RKO (cell line): ENCODE measurements around the gene SEZ6L2.
A peak's percentile ranks its signal among the peaks of the same experiment; 100 is the strongest.
"Not testable (repeated sequence)": the region's sequence is repeated elsewhere in the genome, so short reads cannot be mapped to it uniquely, and the experiment has no call there.

Experiments
- DNase-seq: peaks from one replicate; pipeline ENCODE4 v3.0.0-alpha.2; 2016; ENCODE audit warnings: low spot score

Gene SEZ6L2

DNA sequence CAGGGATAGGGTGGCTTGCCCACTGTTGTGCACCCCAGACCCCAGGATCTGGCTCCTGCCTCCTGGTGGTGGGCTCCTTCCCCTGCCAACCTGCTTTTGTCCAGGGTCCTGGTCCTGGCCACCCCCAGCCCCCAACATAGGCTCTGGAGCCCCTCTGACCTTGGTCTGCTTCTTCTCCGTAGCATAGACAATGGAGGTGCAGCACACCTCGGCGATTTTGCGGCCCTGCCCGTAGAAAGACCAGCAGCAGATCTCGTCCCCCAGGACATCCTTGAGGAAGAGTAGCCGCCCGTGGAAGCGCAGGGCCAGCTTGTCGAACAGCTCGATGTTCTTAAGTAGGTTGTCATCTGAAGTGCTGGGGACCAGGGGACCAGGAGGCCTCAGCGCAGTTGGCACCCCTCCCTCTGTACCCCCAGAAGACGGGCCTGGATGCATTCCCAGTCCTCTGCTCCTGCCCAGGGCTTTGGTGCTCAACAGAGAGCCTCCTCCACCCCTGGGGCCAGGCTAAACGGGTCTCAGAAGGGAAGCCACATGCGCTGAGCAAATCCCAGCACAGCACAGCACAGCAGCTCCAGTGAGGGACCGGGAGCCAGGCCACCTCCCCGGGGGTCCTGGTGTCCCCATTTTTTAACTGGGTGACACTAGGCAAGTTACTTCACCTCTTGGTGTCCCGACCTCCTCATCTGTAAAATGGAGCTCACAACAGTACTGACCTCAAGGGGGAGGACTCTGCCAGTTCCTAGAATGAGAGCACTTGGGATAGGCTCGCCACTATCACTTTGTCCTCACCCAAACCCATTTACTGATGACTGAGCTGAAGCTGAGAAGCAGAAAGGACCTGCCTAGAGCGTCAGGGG, 11.7 kb upstream of the SEZ6L2 start:
- no peak for DNase-seq

DNA sequence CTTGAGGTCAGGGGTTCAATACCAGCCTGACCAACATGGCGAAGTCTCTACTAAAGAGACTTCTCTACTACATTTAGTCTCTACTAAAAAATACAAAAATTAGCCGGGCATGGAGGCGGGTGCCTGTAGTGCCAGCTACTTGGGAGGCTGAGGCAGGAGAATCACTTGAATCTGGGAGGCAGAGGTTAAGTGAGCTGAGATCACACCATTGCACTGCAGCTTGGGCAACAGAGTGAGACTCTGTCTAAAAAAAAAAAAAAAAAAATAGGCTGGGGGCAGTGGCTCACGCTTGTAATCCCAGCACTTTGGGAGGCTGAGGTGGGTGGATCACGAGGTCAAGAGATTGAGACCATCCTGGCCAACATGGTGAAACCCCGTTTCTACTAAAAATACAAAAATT, 10.5 kb upstream of the SEZ6L2 start:
- not testable (repeated sequence) for DNase-seq

DNA sequence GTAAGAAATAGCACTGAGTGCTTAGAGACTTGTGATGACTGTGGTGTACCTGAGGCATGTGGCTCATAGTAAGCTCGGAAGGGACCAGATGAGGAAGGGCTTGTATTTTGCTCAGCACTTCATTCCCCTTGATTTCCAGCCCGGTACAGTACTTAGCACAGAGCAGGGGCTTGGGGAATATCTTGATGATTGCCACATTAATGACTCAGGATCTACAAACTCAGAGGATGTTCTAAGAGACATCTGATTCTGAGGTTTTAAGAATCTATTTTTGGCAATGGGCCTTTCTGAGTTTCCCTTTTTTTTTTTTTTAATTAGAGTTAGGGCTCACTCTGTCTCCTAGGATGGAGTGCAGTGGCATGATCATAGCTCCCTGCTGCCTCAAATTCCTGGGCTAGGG, 10.0 kb upstream of the SEZ6L2 start:
- no peak for DNase-seq

DNA sequence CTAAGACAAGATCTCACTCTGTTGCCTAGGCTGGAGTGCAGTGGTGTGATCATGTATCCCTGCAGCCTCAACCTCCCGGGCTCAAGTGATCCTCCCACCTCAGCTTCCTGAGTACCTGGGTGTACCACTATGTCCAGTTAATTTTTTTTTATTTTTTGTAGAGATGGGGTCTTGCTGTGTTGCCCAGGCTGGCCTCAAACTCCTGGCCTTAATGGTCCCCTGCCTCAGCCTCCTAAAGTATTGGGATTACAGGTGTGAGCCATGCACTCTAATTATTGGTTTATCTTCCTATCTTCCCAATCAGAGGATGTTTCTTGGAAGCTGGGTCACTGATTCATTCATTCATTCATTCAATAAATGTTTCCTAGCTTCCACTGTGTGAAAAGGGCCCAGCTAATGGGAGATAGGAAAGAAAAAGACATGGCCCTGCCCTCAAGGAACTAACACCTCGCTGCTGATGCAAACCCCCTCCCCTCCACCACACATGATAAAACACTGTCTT, 9.4 kb upstream of the SEZ6L2 start:
- DNase-seq = no peak

DNA sequence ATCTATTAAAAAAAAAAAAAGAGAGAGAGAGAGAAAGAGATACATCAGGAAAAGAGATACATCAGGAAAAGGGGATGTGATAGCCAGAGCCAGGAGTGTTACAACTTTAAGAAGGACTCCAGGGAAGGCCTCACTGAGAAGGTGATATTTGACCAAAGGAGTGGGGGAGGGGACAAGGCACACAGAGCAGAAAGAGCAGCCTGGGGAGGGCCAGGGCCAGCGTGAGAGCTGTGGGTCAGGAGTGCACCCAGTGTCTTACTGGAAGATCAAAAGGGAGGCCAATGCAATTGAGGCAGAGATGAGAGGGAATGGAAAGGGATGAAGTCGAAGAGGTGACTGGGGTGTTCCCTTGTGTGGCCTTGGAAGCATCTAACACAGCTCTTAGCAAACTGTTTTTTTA, 8.6 kb upstream of the SEZ6L2 start:
- DNase-seq = no peak

DNA sequence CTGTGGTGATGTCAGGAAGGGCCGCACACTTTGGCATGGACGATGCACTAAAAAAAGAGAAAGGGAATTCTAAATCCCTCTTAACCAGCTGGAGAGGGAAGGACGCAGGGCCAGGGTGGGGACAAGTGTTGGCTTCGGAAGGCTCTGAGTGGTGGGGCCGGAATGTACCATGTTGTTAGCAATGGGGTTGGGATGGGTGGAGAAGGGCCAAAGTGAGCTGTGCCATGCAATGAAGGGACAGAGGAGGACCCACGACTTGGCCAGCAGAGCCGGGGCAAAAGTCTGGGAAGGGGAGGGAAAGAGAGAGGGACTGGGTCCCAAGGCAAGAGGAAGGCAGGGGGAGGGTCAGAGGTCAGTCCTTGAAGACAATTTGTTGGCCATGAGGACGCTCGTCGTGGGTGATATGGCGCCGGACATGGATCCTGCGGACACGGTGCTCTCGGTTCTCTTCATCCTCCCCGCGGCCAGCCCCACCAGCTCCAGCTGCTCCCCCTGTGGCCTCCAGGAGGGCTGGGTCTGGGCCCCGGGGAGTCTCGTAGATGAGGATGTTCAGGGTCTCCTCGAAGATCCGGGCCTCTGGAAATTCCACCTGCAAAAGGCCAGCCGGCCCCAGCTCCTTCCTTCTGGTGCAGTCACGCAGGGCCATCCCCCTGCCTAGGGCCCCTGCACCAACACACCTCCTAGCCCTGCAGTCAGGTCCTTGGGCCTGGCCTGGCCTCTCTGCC, 7.3 kb upstream of the SEZ6L2 start:
- no peak for DNase-seq

DNA sequence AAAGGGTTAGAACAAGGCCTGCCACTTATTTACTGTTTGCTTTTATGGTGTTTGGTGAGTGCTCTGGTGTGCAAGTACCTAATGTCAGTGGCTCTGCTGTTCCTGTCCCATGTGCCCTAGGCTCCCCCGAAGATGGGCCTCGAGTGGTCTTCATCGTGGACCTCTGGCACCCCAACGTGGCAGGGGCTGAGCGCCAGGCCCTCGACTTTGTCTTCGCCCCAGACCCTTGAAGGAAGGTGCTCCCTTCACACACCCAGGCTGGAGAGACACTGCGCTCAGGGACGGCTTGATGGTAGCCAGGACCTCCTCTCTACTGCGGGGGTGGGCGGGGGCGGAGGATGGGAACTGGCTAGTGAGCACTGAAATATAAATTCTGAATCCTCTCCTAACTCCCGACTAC, 6.3 kb upstream of the SEZ6L2 start:
- no peak for DNase-seq

DNA sequence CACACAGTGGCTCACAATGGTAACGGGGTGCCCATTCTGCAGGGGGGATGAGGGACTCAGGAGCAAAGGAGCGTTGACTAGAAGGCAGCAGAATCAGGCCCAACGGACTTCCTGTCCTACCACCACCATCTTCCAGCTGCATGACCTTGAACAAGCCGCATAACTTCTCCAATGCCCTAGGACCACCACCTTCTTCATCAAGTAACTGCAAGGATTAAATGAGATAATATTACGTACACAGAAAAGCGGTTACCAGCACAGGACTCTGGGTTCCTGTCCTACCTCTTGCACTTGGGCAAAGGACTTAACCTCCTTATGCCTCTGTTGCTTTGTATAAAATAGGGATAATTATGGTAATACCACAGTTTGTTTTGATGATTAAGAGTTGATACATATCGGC, 5.6 kb upstream of the SEZ6L2 start:
- no peak for DNase-seq

DNA sequence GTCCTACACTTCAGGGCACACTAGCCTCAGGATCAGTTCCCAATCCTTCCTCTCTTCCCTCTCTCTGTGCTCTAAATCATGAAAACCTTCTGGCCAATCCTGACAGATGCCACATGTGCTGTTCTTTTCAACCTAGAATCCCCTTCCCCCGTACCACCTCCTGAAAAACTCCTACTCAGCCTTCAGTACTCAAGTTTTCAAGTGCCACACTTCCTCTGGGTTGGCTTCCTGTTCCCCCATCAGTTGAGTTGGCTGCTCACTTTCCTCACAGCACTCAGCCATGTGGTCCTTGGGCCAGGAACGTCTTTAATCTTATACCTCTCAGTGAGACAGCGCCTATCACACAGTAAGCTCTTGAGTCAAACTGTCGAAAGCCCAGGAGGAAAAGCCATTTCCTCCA, 4.2 kb upstream of the SEZ6L2 start:
- no peak for DNase-seq

DNA sequence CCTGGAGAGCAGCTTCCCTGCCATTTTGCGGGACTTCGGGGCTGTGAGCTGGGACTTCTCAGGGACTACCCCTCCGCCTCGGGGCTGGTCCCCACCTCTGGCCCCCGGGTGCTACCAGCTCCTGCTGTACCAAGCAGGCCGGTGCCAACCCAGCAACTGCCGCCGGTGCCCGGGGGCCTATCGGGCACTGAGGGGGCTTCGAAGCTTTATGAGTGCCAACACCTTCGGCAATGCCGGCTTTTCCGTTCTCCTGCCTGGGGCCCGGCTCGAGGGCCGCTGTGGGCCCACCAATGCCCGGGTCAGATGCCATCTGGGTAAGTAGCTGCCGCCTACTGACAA, 2.2 kb upstream of the SEZ6L2 start:
- no peak for DNase-seq

DNA sequence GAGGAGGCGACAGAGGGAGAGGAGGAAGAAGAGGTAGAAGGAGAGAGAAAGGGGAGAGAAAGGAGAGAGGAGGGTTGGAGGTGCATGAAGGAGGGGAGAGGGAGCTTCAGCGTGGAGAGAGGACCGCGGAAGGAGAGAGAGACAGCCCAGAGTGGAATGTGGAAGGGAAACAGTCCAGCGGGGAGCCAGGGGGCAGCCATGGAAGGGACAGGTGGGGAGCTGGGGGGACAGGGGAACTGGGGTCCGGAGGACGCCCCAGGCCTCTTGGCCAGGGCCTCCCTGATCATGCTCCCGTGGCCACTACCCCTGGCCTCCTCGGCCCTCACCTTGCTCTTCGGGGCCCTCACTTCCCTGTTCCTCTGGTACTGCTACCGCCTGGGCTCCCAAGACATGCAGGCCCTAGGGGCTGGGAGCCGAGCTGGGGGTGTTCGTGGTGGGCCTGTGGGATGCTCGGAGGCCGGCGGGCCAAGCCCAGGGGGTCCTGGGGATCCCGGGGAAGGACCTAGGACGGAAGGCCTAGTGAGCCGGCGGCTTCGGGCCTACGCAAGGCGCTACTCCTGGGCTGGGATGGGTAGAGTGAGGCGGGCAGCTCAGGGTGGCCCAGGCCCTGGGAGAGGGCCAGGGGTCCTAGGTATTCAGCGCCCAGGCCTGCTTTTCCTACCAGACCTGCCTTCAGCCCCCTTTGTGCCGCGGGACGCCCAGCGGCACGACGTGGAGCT, 1.7 kb upstream of the SEZ6L2 start:
- peak; percentile 41 for DNase-seq

DNA sequence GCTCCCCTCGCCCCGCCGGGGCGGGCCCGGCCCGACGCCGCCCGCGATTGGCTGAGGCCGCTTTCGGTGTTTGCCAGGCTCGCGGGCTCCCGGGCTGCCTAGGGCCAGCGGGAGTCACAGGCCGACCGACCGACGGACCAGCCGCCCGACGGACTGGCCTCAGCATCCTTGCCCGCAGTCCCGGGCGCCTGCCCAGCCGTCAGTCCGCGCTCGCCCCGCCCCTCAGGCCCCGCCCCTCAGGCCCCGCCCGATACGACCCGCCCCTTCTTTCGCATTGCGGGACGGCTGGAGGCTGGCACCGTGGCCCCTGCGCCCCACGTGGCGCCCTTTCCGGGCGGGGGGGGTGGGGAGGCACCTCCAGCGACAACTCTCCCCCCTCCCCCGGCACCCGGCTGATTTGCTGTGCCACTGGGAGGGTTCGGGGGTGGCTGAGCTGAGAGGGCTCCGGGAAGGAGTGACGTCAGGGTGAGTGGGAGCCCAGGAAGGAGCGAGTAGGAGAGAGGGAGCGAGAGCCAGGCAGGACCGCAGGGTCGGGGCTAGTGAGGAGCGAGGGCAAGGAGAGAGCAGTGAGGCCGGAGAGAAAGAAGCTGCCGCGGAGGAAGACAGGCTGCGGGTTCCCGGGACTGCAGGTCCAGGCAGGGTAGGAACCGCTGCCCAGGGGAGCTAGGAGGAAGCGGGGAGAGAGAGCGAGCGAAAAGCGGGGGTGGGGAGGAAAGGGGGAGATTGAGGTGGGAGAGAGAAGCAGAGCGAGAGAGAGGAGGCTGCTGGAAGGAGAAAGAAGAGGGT, 945 bp upstream of the SEZ6L2 start, which contains the start of gene ASPHD1:
Gene ASPHD1, plus strand, starts transcription at position 387 of the 786 bp plus-strand sequence. CDS start 484 bp downstream, outside the sequence.
- peak; percentile 97 for DNase-seq

DNA sequence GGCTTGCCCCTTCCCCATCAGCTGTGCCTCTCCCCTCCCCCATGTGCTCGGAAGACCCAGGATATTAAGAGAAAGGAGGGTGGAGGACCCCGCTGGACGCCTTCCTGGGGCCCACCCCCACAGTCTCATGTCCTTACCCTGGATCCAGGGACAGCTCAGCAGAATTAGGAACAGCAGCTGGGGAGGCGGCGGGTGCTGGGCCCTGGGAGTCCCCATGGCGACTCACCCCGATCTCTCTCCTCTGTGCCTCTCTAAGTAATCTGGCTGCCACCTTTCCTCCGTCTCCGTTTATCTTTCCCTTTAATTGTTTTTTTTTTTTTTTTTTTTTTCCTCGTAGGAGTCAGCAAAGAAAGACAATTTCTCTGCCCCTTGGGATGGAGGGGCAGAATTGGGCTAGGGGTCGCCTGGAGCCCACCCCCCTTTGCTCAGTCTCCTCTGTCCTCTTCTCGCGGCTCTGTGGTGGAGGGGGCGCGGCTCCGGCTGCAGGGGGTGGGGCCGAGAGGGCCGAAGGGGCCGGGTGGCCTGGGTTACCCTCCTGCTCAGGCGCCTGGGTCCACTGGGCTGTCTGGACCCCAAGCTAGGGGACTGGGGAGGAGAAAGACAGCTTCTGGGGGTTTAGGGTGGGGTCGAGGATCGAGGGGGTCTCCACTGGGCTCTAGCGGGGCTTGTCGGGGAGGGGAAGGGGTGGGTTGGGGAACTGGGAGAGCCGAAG, 390 bp downstream of the SEZ6L2 start:
- DNase-seq = no peak

DNA sequence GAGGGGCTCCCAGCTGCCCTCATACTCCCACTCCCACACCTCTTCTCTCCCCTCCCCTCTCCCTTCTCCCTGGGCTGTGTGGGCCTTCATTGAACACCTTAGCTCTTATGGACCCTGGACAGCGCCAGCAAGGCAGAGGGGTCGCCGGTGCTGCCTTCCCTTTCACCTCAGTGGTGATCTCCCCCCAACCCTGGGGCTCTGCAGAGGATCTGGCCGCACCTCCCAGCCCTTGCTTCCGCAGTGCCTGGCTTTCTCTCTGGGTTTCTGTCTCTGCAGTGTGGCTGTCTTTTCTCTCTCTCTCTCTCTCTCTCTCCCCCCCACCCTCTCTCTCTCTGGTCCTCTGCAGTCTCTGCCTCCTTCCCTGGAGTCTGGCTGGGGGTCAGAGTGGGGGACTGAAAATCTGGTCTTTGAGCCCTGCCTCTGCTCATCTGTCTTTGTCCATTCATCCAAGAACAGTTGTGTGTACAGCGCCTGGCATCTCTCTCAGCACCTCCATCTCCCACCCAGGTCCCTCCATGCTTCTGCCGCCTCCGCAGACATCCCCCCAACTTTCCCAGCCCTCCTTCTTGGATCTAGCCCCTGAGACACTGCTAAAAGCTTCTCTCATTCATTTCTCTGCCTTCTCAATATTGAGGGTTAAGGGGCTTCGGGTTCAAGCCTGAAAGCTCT, 1.1 kb downstream of the SEZ6L2 start:
- DNase-seq = no peak

DNA sequence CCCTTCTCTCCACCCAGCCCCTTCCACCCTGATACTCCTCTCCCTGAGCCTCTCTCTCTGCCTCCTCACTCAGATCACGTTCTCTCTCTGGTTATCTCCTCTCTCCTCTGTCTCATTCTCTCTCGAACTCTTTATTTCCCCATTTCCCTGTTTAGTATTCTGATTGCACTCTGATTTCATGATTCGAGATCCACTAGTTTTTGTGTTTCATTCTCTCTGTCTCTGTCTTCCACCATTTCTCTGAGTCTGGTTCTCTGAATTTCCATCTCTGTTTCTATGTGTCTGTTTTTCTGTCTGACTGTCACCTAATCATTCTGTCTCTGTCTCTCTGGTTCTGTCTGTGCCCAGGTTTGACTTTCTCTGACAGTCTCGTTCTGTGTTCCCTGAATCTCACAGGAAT, 2.0 kb downstream of the SEZ6L2 start:
- DNase-seq = no peak

DNA sequence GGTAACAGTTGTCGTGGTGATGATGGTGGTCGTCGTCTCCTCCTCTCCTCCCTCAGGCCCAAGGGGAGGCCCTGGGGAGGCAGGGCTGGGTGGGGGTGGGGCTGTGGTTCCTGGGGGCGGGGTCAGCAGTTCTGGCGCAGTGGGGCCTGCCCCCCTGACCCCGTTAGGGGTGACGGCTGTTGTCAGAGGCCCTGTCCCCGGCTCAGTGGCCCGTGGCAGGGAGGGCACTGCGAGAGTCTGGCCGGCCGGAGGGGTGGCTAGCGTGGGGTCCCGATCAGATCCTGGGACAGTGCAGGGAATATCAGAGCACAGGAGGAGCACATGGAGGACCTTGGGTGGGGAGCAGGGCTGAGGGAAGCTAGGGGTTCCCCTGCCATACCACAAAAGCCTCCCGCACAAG, 2.5 kb downstream of the SEZ6L2 start:
- no peak for DNase-seq

DNA sequence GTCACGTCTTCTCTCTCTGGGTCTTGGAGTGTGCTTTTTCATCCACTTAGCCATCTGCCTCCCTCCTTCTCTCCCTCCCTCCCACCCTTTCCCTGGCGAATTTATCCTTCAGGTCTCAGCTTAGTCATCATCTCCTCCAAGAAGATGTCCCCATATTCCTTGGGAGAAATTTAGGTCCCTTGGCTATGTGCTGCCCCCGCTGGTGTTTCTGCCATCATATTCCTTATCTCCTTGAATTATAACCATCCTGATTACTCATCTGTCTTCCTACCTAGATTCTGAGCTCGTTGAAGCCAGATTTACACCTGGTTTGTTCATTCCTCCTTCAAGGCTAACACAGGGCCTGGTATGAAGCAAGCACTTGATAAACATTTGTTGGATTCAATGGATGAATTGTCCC, 5.0 kb downstream of the SEZ6L2 start:
- no peak for DNase-seq

DNA sequence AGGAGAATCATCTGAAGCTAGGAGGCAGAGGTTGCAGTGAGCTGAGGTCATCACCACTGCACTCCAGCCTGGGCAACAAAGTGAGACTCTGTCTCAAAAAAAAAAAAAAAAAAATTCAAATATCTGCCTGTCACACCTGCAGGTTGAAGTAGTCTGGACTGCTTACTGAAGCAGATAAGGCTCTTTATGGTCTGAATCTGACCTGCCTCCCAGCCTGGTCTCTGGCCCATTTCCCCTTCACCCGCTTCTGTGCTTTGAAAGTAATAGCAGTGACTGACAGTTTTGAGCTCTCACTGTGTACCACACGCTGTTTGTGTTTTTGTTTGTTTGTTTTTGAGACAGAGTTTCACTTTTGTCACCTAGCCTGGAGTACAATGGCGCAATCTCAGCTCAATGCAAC, 5.8 kb downstream of the SEZ6L2 start:
- no peak for DNase-seq

DNA sequence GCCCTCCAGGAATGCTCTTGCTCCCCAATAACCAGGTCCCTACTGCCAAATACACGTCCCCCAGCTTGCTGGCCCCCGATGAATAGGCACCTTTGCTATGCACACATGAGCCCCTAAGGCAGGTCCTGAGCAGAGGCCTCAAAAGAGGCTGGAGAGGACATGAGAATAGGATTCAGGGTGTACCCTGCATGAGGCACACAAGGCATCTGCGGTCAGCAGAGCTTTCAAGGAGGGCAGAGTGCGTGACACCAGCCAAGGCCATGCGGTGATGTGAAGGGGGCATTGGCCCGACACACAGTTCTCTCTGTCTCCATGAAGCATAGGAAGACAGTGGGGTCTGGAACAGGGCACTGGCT, 6.9 kb downstream of the SEZ6L2 start:
- no peak for DNase-seq

DNA sequence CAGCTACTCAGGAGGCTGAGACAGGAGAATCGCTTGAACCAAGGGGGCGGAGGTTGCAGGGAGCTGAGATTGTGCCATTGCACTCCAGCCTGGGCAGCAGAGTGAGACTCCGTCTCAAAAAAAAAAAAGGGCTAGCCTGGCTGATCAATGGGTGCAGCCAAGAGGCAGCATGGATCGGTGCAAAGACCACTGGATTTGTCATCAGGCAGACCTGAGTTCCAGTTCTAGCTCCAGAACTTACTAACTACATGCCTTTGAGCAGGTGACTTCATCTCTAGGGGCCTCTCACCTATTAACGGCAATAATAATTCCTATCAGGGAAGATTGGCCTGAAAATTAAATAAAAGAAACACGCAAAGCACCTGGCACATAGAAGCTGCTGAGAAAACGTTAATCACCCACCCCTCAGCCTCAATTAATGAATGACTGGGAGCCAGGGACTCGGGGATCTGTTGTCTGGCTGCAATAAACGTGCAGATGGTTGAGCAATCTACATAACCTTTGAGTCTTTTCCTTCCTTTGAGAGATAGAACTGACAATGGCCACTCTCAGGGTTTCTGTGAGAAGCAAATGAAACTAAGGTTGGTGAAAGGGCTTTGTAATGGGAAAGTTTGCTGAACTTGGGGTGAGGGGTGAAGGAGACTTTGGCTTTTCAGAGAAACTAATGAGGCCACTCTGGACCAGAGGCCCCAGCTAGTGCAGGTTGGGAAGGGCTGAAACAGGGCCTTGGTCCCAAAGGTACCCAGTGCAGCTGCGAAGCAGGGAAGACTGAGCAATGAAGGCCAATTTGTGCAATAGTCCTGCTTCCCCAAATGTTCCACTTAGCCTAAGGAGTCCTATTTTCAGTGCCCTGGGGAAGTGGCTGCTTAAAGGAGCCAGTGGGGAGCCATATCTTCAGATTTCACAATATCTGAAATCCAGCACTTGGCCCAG, 7.6 kb downstream of the SEZ6L2 start:
- no peak for DNase-seq
